ENCODE data around the gene SNAI3. TPM values are rescaled to one million over a fixed set of nuclear protein-coding genes. Genes with fewer than 3 reads are reported as not detected.

Gene SNAI3
- total and polyA plus RNA-seq, 2 of the 8 experiments (the other 6 are each of a cell fraction or from before 2014, with no cell fraction given): 8.5 to 13.3 TPM

- 0 out of 2 replicates have a peak overlapping the region, but pooled peaks have one; percentile 48 for H2BK20ac ChIP-seq (ENCODE audit: low read length)
- H3K79me2 ChIP-seq (ENCODE audit: control insufficient read depth in 1 of 2, insufficient read depth in 2 of 2, low read length in 2 of 2): no peaks in the 10 kb centered on the region
- DNase-seq (ENCODE audit: low read depth in 1 of 2, low spot score in 2 of 2) (no peak), FAIRE-seq (no peak)
- no peak overlapping the region for H3K27ac ChIP-seq (ENCODE audit: low read depth, low read length)
- TF ChIP-seq KDM5A (IDR thresholded peaks at IDR 0.05; ENCODE audit: low read length): no peak
- TF ChIP-seq, protein P1, sequence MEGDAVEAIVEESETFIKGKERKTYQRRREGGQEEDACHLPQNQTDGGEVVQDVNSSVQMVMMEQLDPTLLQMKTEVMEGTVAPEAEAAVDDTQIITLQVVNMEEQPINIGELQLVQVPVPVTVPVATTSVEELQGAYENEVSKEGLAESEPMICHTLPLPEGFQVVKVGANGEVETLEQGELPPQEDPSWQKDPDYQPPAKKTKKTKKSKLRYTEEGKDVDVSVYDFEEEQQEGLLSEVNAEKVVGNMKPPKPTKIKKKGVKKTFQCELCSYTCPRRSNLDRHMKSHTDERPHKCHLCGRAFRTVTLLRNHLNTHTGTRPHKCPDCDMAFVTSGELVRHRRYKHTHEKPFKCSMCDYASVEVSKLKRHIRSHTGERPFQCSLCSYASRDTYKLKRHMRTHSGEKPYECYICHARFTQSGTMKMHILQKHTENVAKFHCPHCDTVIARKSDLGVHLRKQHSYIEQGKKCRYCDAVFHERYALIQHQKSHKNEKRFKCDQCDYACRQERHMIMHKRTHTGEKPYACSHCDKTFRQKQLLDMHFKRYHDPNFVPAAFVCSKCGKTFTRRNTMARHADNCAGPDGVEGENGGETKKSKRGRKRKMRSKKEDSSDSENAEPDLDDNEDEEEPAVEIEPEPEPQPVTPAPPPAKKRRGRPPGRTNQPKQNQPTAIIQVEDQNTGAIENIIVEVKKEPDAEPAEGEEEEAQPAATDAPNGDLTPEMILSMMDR (IDR thresholded peaks at IDR 0.05; ENCODE audit: control extremely low read depth in 1 of 3, insufficient read depth in 1 of 3, low read depth in 1 of 3, low read length in 3 of 3): peak in 1 of 3 experiments; percentile 15; a peak in 1 of 4 replicates
- H3K36me3 ChIP-seq (ENCODE audit: control insufficient read depth in 2 of 4, insufficient read depth in 4 of 4, low read length in 3 of 4): peaks cover 0 to 5% (median 0%) of the 10 kb centered on the region in 4 experiments; a peak in 2 of 8 replicates
- no peaks in the 10 kb centered on the region for H3K79me1 ChIP-seq (ENCODE audit: low read depth, low read length)
- H4K91ac ChIP-seq (replicated peaks; ENCODE audit: insufficient read length, low read length): peak overlapping the region; percentile 77
- no peak overlapping the region for H3K14ac ChIP-seq (ENCODE audit: insufficient read length)
- POLR2A ChIA-PET (ENCODE audit: partially characterized antibody): interaction anchor here (0.9 to 1.3 kb wide), 3 partner anchors 13 to 66 kb away, joined by 3 to 5 read pairs (median 3); partner anchors contain the start of gene ZC3H18
- H4K5ac ChIP-seq (ENCODE audit: insufficient read length, low read depth, low read length): no peak overlapping the region
- no peak overlapping the region for H3K23ac ChIP-seq (ENCODE audit: insufficient read length)
- CTCF ChIA-PET (ENCODE audit: partially characterized antibody): interaction anchor here (1.2 to 3.6 kb wide), 6 partner anchors 11 to 49 kb away, joined by 3 to 17 read pairs (median 5); no protein-coding TSS in a partner anchor
- no peaks in the 10 kb centered on the region for H3K9me3 ChIP-seq (ENCODE audit: insufficient read depth in 2 of 2, low read depth in 1 of 2, low read length in 1 of 2)
- H3K23me2 ChIP-seq (ENCODE audit: low read depth, low read length): peaks cover 10% of the 10 kb centered on the region
- H4K20me1 ChIP-seq (replicated peaks in 1 of 2; ENCODE audit: control insufficient read depth in 1 of 2, insufficient read depth in 2 of 2, low read length in 2 of 2): no peaks in the 10 kb centered on the region
- no peak overlapping the region for H4K8ac ChIP-seq (ENCODE audit: extremely low read depth, insufficient read depth, low read length)
- no peak overlapping the region; a peak in 1 of 8 replicates for H3K4me3 ChIP-seq (ENCODE audit: extremely low read depth in 1 of 4, insufficient read depth in 2 of 4, low read depth in 3 of 4, low read length in 4 of 4)
- H3K56ac ChIP-seq (replicated peaks; ENCODE audit: insufficient read length, low read depth, low read length): no peak overlapping the region
- H3K4ac ChIP-seq (replicated peaks; ENCODE audit: insufficient read length, low read depth, low read length): no peak overlapping the region
- H2AK5ac ChIP-seq (ENCODE audit: low read depth, low read length): 0 out of 2 replicates have a peak overlapping the region, but pooled peaks have one; percentile 53
- peak overlapping the region; percentile 80; the same call in 1 of the 2 replicates for H2BK12ac ChIP-seq (ENCODE audit: low read depth, low read length)
- no peak overlapping the region for H3K18ac ChIP-seq (ENCODE audit: extremely low read depth, low read length)
- H2BK15ac ChIP-seq (ENCODE audit: low read length): no peak overlapping the region
- 88% methylated on average over 15 of the region's 23 CpGs; no CpG with 5 or more reads in 1 of the 2 experiments for whole genome bisulfite sequencing, 2 experiments (ENCODE audit: extremely low coverage in 1 of 2, insufficient coverage in 1 of 2, insufficient read length in 1 of 2, insufficient replicate concordance in 2 of 2, low coverage in 1 of 2, low lambda C conversion rate in 2 of 2, missing lambda C conversion rate in 1 of 2)
- no peak overlapping the region for H3K9ac ChIP-seq (replicated peaks in 1 of 4; ENCODE audit: extremely low read depth in 1 of 4, low read depth in 3 of 4, low read length in 3 of 4)
- peaks cover 5 to 49% (median 31%) of the 10 kb centered on the region in 4 experiments for H3K4me1 ChIP-seq (replicated peaks in 1 of 4; ENCODE audit: control insufficient read depth in 3 of 4, insufficient read depth in 4 of 4, low read length in 3 of 4)
- H2AFZ ChIP-seq (ENCODE audit: low read length): no peak overlapping the region
- no peak overlapping the region for H2BK120ac ChIP-seq (replicated peaks; ENCODE audit: low read depth, low read length)
- no peak overlapping the region for H3K4me2 ChIP-seq (ENCODE audit: insufficient read depth in 1 of 2, low read depth in 2 of 2, low read length in 2 of 2)
- H2BK5ac ChIP-seq (ENCODE audit: low read depth, low read length): no peak overlapping the region; the same call in 1 of the 2 replicates
- peaks cover 0 to 4% (median 1%) of the 10 kb centered on the region in 4 experiments; a peak in 2 of 7 replicates for H3K27me3 ChIP-seq (replicated peaks in 1 of 4; ENCODE audit: control insufficient read depth in 3 of 4, extremely low read depth in 1 of 4, insufficient read depth in 3 of 4, low read length in 3 of 4)
Observed at GRCh38 chr16:88636488-88637265, 49.6 kb downstream of the SNAI3 start.

Data from H1 (cell line).